ENCODE results near the gene RTEL1.

- no peak for TF ChIP-seq CTCF (IDR thresholded peaks at IDR 0.05; ENCODE audit: low read depth, low read length)
- TF ChIP-seq MAX (IDR thresholded peaks at IDR 0.05; ENCODE audit: low read depth, low read length) = no peak
- no peak for TF ChIP-seq POLR2A (IDR thresholded peaks at IDR 0.05; ENCODE audit: extremely low read depth, insufficient read length)
- no peak for TF ChIP-seq MYC (IDR thresholded peaks at IDR 0.05; ENCODE audit: low read depth, low read length)
These were observed 40.2 kb upstream of the RTEL1 start for GRCh38 chr20:63617876-63618265.

Data from NB4 (cell line).